ENCODE measurements around the gene HTR3C.

- TF ChIP-seq CTCF (IDR thresholded peaks at IDR 0.05) (no peak), POLR2A (IDR thresholded peaks at IDR 0.05) (no peak)
Measured at GRCh38 chr3:184050217-184050847, 2.5 kb upstream of the HTR3C start.
